SKM-1 (cell line): ENCODE measurements around the gene OSBPL5.
"Not testable (repeated sequence)": the region's sequence is repeated elsewhere in the genome, so short reads cannot be mapped to it uniquely, and the experiment has no call there.

Source experiments
- DNase-seq: peaks from one replicate; lab custom pipeline; 2025; ENCODE audit not compliant: unreplicated experiment; lab: John Stamatoyannopoulos, UW

OSBPL5 gene

DNA sequence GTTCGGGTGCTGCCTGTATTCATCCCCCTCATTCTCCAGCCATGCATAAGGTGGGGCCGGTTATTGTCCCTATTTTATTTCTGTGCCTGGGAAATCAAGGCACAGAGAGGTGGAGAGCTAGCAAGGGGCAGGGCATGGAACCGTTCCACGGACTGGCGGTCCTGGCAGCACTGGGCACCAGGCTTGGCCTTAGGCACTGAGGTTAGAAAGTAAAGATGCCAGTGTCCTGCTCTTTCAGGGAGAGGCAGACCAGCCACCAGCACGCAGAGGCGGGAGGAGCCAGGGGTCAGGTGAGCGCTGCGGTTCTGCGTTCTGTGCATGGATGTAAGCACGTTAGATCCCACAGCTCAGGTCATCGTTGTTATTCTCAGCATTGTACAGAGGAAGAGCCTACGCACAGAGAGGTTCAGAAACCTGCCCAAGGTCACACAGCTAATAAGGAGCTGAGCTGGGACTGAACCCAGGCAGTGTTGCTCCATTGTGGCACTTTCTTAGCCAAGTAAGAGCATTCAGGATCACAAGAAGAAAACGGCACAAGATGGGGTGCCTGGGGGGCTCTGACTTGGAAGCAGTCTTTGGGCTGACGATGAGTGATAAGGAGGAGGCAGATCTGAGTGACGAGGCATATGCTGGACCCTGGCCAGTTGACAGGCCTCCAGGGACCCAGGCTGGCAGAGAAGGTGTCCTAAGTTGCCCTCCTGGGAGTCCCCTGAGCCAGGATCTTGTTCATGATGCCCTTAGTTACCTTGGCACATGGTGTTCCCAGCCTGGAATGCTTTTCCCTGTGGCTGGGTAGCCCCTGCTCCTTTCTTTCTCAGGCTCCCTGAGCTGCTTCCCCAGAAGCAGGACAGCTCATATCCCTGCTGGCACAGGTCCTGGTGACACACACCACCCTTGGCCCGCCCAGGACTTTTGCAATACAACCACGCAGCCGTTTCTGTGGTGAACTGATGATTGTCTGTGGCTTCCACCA lies 41.1 kb downstream of the OSBPL5 start:
- peak; percentile 38 for DNase-seq

DNA sequence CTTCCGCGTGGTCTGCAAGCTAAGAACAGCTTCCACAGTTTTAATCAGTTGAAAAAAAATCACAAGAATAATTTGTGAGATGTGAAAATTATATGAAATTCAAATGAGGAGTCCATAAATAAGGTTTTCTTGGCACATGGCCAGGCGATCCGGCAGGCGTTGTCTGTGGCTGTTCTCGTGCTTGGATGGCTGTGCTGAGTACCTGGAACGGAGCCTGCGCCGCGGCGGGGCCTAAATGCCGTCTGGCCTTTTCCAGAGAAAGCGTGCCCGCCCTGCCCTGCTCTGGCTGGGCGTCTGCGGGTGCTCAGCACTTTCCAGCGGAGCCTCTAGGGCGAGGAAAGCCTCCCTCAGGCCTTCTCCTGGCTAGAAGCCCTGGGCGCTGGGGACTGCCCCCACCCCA lies 41.8 kb downstream of the OSBPL5 start:
- DNase-seq: no peak

DNA sequence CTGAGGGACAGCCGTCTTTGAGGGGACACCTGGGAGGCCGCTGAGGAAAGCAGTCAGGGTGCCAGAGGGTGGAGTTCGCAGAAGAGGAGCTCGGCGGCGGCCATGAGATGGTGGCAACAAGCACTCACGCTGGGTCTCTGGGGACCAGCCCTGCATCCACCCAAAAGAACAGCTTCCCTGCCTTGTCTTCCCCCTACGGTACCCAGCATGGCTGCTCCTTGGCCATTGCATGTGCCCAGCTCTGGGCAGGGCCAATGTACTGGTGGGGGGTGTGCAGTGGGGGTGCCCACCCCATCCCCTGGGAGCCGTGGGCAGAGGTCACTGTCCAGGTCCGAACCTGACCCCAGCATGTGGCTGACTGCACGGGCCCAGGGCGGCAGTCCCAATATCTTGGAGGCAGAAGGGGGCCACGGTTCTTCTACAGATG lies 42.3 kb downstream of the OSBPL5 start:
- no peak for DNase-seq

DNA sequence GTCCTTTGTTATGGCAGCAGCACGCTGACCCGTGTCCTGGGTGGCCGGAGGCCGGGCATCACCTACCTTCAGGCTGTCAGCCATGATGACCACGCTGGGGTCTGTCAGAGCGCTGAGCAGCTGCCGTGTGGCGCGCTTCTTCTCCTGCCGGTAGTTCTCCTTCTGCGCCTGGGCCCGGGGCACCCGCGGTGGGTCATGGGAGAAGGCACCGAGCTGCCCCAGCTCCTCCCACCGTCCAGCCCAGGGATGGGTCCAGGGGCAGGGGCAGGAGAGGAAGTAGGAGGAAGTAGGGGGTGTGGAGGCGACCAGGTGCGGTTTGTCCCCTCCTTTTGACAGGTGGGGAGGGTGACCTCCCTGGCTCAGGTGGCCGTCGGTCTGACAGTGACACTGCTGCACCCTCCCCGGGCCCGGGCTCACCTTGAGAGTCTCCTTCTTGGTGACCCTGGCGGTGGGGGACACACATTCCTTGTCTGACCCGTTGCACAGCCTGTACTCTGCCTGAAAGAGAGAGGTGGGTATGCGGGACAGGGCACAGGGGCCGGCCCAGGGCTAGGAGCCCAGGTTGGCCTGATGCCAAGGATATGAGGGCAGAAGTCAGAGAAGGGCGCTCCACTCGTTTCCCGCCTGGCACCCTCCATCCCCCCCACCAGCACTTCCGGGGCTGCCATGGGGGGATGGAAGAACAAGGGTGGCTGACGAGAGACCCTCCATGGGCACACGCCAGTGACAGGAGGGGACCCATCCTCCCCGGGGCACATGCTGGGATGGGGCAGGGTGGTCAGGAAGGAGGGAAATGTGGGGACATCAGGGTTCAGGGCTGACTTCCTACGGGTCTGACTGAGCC lies 43.0 kb downstream of the OSBPL5 start:
- DNase-seq: no peak

DNA sequence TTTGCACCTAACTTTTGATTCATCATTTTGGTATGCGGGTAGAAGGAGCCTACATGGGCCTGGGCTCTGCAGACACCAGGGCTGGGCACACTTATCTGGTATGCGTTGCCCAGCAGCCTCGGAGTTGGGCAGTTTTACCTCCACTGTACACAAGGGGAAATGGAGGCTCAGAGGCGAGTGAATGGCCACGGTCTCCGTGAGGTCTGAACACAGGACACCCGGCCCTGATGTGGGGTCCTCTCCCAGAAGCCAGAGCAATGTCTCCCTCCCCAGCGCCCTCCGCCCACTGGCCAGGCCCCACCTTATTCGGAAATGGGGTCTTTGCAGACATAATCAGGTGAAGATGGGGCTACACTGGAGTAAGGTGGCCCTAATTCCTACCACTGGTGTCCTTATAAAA lies 43.7 kb downstream of the OSBPL5 start:
- no peak for DNase-seq

DNA sequence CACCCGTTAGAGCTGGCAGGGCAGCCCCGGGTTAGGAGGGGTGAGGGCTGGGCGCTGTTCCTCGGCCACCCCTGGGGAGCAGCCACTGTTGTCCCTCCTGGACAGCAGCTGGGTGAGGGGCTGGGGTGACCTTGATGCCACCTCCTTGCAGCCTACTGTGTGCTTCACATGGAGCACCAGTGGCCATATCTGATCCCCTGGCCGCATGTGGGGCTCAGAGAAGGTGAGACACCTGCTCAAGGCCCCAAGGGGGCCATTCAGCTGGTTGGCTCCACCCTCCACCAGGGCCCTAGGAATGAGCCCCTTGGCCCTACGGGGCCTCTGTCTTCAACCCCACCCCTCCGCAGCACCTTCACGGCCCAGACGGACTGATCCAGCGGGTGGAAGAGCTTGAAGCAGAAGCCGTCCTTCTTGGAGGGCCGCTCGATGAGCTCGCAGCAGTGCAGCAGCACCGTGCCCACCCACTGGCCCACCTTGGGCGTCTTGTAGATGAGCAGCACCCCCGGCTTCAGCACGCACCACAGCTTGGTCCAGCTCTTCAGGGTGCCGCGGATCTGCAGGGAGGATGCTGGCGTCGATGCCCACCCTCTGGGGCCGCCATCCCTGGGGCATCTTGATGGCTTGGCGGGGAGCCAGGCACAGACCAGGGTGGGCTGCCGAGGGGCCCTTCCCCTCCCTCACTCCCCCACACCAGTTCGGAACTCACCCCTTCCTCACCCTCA lies 44.9 kb downstream of the OSBPL5 start:
- no peak for DNase-seq

DNA sequence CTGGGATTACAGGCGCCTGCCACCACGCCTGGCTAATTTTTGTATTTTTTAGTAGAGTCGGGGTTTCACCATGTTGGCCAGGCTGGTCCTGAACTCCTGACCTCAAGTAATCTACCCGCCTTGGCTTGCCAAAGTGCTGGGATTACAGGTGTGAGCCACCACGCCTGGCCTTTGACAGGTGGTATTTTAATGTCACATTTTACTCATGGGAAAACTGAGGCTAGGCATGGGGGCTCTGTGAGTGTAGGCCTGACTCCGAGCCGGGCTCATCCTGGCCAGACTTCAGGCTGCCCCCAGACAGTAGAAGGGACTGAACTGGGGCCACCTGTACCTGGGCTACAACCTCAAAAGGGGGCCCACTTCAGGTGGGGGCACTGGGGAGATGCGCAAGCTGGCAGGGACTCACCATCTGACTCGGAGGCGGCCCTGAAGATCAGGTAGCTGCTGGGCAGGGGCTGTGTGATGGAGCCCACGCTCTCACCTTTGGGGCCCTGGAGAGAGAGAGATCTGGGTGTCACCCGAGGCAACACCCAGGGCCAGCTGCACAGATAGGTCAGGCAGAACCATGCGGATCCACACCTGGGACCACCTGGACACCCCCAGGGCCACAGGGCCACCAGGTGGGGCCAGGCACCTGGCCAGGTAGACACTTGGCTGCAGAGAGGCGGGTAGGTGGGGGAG lies 45.8 kb downstream of the OSBPL5 start:
- no peak for DNase-seq

DNA sequence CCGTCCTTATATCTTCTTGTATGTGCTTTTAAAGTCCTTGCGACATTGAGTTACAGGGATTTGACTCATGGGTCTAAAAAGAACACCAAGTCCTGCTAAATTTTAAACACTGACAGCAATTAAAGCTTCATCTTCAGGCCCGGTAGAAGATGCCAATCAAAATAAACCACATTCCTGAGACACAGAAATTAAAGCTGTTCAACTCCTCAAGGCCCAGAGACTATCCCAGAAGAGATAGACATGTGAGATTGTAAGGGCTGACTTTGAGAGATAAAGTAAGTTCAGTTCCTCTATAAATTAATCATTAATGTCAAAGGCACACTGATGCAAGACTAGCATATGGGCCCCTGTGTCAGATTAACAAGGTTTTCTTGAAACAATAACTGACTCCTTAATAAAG lies 49.8 kb downstream of the OSBPL5 start:
- no peak for DNase-seq

DNA sequence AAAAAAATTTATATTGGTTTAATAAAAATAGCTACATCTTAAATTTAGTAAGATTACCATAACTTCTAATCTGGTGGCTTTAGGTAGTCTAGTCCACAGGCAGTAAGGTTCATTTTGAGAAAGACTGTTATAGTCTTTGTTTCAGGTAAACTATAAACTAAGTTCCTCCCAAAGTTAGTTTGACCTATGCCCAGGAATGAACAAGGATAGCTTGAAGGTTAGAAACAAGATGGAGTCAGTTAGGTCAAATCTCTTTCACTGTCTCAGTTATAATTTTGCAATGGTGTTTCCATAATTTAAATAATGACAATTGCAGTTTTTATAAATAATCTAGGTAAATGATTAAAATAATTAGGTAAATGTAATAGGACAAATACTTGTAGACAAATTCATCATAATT lies 51.4 kb downstream of the OSBPL5 start:
- DNase-seq: not testable (repeated sequence)

DNA sequence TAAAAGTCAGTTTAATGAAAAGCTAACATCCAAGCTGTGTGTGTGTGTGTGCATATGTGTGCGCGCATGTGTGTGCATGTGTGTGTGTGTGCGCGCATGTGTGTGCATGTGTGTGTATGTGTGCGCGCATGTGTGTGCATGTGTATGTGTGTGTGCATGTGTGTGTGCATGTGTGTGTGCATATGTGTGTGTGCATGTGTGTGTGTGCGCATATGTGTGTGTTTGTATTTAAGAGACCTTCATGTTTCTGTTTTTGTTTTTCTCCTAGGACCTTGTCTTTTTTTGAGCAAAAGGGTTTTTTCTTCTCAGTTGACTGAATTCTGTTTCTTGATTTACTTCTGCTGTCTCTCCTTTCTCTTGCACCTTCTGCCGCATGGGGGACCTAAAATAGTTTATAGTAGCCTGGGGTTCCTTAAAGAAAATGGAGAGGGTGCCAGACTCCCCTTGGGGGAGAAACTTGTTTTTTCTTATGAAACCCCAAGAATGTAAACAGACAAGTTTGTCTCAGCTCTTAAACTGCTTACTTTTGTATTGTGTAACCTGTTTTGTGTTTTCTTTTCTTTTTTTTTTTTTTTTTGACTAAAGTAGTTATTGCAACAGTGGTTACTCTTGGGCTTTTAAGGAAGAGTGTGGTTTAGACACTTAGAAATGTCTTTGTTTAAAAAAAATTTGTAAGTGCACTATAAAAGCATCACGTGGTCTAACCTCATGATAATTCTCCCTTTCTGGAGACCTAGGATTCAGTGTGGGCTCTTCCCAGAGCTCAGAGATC lies 53.0 kb downstream of the OSBPL5 start:
- DNase-seq: no peak

DNA sequence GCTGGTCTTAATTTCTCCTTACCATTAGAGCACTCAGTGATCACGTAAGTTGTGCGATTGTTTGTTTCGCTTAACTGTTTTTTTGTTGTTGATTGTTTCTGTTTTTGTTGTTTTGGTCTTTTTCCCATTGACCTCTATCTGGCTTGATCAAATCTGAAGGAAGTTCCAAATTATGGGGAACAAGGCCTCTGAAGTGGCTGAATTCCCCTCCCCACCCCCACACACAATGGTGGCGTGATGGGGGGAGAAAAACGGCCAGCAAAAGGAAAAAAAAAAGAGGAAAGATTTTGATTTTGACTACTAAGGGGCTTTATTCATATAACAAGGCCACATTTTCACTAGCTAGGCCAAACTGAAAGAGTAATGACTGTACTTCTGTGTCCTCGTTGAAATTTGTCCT lies 53.6 kb downstream of the OSBPL5 start:
- DNase-seq: no peak

DNA sequence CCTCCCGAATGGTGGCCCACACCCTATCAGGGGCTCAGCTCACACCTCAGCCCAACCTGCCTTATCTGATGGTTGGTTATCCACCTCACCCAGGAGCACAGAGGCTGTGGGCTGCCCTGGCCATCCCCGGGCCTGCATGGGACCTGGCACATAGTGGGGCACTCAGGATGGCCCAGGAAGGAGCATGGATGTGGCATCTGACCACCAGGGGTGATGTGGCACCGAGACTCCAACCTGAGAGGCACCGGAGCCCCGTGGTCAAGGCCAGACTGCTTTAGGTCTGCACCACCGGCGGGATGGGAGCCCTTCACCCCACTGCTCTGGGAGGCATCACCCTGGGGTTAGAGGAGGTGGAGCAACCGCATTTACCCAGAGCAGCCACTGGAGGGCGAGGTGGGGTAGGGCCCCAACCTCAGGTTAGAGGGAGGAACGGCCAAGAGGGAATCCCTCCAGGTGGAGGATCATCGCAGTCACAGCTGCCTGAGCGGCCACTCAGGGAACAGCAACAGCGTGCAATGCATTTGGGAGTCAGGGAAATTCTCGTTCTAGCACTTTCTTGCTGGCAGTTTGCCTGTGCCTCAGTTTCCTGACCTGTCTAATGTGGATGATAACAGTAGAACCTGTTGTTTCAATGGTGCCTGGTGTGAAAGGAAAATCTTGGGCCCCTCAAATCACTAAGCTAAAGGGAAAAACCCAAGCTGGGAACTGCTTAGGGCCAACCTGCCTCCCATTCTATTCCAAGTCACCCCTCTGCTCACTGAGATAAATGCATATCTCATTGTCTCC lies 55.0 kb downstream of the OSBPL5 start:
- peak; percentile 10 for DNase-seq

DNA sequence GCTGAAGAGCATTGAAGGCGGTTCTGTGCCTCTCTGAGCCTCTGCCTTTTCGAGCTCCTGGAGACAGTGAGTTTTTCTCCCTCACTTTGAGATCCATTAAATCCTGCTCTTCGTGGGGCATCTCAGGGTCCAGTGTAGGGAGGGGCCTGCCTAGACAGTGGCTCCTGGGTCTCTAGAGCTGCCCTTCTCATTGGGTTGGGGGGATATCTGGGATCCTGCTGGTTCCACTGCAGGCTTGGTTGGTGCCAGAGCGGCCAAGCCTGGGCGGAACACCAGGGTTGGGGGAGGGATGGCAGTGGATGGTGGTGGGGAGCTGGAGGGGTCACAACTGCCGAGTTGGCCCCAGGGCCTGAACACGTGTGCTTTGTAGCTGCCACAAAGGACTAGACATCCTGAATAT lies 55.7 kb downstream of the OSBPL5 start:
- no peak for DNase-seq

DNA sequence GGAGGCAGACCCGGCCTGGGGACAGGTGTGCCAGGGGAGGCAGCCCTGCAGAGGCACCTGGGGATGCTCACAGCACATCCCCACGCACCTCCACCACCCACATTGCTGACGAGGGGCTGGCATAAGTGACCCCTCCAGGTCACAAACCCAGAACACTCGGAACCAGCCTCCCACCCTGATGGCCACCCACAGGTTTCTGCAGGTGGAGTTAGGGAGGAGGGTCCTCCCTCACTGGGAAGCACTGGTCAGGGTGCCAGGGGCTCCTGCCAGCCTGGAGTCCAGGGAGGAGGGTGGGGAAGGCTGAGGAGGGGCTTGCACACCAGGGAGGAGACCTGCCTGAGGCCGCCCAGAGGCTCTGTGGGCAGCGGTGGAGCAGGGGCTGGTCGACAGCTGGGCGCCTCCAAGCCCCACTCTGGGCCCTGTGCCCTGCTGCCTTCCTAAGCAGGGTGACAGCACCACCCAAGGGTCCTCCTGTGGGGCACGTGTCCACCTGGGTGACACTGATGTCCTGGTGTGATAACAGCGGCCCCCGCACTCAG lies 56.9 kb downstream of the OSBPL5 start:
- no peak for DNase-seq

DNA sequence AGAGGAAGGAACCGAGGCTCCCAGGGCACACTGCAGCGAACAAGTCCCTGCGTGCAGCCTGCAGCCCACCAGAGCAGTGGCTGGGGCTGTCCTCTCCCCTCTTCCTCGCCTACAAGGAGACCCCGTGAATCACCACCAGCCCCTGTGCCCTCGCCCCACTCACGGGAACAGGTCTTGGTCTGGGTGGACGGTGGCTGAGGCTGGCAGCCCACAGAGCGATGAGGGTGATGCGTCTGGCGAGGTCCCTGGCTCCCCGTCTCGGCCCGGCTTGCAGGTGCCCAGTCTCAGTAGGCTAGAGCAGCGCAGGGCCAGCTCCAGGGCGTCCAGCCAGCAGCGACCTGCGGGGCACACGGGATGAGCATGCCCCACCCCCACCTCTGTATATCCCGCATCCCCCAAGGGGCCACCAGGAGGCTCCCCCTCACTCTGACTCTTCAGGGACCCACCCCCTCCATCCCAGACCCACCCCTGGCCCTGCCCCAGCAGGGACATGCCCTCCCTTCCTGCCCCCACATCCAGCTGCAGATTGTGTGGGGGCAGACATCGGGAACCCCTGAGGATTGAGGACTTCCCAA lies 57.4 kb downstream of the OSBPL5 start:
- DNase-seq: no peak

DNA sequence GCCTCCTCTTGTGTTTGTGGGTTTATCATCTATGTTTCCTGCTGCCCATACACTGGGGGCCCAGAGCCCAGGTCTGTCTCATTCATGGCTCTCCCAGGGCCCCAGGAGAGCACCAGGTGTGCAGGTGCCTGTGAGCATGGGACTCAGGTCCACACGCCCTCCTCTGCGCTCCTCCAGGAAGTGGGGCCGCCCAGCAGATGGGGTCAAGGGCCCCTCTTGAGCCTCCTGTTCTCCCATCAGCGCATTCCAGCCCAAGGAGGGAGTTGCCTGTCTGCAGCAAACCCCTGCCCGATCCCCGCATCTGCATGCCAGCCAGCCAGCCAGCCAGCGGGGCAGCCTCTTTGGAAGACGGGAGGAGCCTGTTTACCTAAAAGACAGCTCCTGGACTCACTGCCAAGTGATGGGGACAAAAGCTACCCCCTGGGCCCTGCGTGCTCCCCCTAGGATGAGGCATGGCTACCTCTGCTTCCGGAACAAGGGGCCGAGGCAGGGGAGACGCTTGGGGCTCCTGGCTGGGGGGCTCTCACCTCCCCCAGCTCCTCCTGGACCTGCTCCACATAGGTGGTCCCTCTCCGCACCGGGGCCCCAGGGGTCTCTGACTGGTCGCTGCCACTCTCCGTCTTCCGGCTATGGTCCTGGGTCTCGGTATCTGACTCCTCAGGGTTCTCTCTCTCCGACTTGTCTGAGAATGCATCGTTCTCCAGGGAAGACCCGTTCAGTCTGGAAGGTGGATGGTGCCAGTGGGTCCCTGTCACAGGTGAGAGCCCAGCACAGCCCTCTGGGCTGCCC lies 58.2 kb downstream of the OSBPL5 start:
- DNase-seq: no peak

DNA sequence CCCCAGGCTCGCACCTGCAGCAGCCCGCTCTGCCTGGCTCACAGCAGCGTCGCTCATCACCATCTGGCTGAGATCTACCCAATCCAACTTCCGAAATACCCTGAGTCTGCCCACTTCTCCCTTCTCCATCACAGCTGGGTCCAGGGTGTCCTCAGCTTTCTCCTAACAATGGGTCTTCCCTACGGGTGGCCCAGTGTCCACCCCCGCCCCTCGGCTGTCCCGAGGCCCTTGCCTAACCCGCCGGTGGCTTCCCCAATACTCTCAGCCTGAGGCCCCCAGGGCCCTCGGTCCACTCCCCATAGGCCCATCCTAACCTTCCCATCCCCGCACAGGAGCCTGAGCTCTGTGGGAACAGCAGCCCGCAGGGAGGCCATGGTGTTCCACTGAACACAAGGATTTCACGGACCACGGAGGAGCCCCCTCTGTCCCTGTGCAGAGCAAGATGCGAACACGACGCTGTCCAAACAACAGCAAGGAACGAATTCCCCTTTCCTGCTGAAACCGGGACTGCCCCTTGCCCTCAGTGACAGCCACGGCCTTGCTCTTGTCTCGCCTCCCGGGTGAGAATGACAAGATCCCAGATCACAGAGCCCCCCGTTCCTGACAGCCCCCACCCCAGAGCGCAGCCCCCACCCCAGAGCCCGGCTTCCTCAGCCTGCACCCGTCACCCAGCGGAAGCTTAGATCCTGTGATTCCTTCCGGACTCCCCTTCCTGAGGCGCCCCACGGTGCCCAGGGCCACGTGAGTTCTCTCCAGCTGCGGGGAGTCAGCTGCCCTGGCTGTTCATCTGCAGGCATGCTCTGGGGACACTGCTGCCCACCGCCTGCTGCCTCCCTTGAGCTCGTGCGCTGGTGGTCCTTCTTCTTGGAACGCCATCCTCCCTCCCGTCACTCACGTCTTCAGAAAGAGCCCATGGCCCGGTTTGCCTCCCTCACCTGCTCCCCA lies 59.0 kb downstream of the OSBPL5 start:
- DNase-seq: no peak
